GM12892 (cell line): ENCODE data around the gene DEFB131A.
"Not testable (repeated sequence)": the region's sequence is repeated elsewhere in the genome, so short reads cannot be mapped to it uniquely, and the experiment has no call there.

Experiments used
- POLR2A ChIP-seq: IDR thresholded peaks from 2 replicates; pipeline ENCODE4 v1.6.1; 2011; ENCODE audit warnings: low read depth, low read length, control low read depth
- POLR2AphosphoS5 ChIP-seq: IDR thresholded peaks from 2 replicates; pipeline ENCODE4 v1.6.1; 2011; ENCODE audit warnings: low read depth, low read length, control low read depth
- TAF1 ChIP-seq: IDR thresholded peaks from 2 replicates; pipeline ENCODE4 v1.6.1; 2011; ENCODE audit warnings: low read depth, mild to moderate bottlenecking, control low read depth, low read length, borderline replicate concordance

GRCh38 chr4:9406491-9406890 lies 37.7 kb upstream of the DEFB131A start:
- not testable (repeated sequence) for TF ChIP-seq POLR2A, TAF1, POLR2AphosphoS5
